G401 (cell line): ENCODE data around the gene ANKRD18A. TPM values are rescaled to one million over a fixed set of nuclear protein-coding genes. Genes with fewer than 3 reads are reported as not detected.
"Not testable (repeated sequence)": the region's sequence is repeated elsewhere in the genome, so short reads cannot be mapped to it uniquely, and the experiment has no call there.

Experiments used
- DNase-seq: peaks from one replicate; pipeline ENCODE4 v3.0.0-alpha.2; 2015; ENCODE audit warnings: low spot score
- in situ Hi-C: cut with HindIII; loops from 2 replicates; pipeline ENCODE4 v1.10.0; 2016; ENCODE audit warnings: low sequenced_read_pairs, mixed read lengths
- total RNA-seq: library from RNA; depleted of rRNA; stranded (reverse); fragments of >200 nt; shearing (Covaris generic); gene quantifications from 2 replicates; pipeline ENCODE4 v1.2.3, GENCODE V29; 2014; rRNA removed

The ANKRD18A gene
- total RNA-seq, 1 experiment from 2014 or later: 1.5 TPM

GRCh38 chr9:38559172-38559571, 61.2 kb downstream of the ANKRD18A start:
- DNase-seq, in situ Hi-C loops: not testable (repeated sequence)

GRCh38 chr9:38557746-38558145, 62.6 kb downstream of the ANKRD18A start:
- in situ Hi-C loops, DNase-seq: not testable (repeated sequence)

GRCh38 chr9:38554966-38555365, 65.4 kb downstream of the ANKRD18A start:
- in situ Hi-C loops: not testable (repeated sequence)

GRCh38 chr9:38553019-38553418, 67.4 kb downstream of the ANKRD18A start:
- in situ Hi-C loops, DNase-seq: not testable (repeated sequence)

More at GRCh38 chr9:38554966-38555365, 65.4 kb downstream of the ANKRD18A start:
- not testable (repeated sequence) for DNase-seq

GRCh38 chr9:38546497-38547163, 73.8 kb downstream of the ANKRD18A start:
- in situ Hi-C loops, DNase-seq: not testable (repeated sequence)

GRCh38 chr9:38540535-38540934, 79.9 kb downstream of the ANKRD18A start:
- in situ Hi-C loops, DNase-seq: not testable (repeated sequence)

- DNase-seq: no peak
- in situ Hi-C loops: no loop called here
Observed at GRCh38 chr9:38529317-38529716, 91.1 kb downstream of the ANKRD18A start.

- no peak for DNase-seq
- in situ Hi-C loops: no loop called here
Observed at GRCh38 chr9:38527503-38527902, 92.9 kb downstream of the ANKRD18A start.

GRCh38 chr9:38526591-38526990, 93.8 kb downstream of the ANKRD18A start:
- DNase-seq: no peak
- in situ Hi-C loops: no loop called here

- DNase-seq: no peak
- in situ Hi-C loops: no loop called here
Observed at GRCh38 chr9:38523121-38523520, 97.3 kb downstream of the ANKRD18A start.

- in situ Hi-C loops: no loop called here
- DNase-seq: no peak
Observed at GRCh38 chr9:38521762-38522161, 98.6 kb downstream of the ANKRD18A start.

Other genes with a start within 250 kb of the ANKRD18A start
- 61.8 and 87.4 TPM in 2 replicates for gene ALDH1B1, start 227.9 kb downstream of the ANKRD18A start, total RNA-seq
- 1.3 TPM in 1 of 2 replicates, not detected in the other for gene IGFBPL1, start 196.1 kb downstream of the ANKRD18A start, total RNA-seq
- gene FAM240B, start 99.5 kb upstream of the ANKRD18A start, total RNA-seq: not detected in 2 replicates